HFF-Myc (cell line): ENCODE results near the gene PAN2.

Source experiments
- DNase-seq: peaks from one replicate; pipeline ENCODE4 v3.0.0-alpha.2; 2011; ENCODE audit warnings: low read depth; ENCODE audit errors: extremely low read depth
- H3K4me3 ChIP-seq: replicated peaks from 2 replicates; pipeline ENCODE4 v1.5.1; 2011; ENCODE audit warnings: low read depth, mild to moderate bottlenecking, control low read depth, low read length
- TF ChIP-seq, protein P1 (sequence below): IDR thresholded peaks from 2 replicates; pipeline ENCODE4 v1.5.1; 2012; ENCODE audit warnings: mild to moderate bottlenecking, low read depth, low read length, control low read depth; ENCODE audit errors: missing control alignments

Gene PAN2

GRCh38 chr12:56266693-56267442 is 66.9 kb downstream of the PAN2 start, which contains the start of gene COQ10A:
TSS of gene COQ10A (plus strand) at chr12:56266942. CDS start at chr12:56267119, 177 bp downstream.
- H3K4me3 ChIP-seq, result peak within 1 kb of the TSS; percentile 56

More at GRCh38 chr12:56266693-56267442, 66.9 kb downstream of the PAN2 start, which contains the start of gene COQ10A:
- TF ChIP-seq, protein P1, sequence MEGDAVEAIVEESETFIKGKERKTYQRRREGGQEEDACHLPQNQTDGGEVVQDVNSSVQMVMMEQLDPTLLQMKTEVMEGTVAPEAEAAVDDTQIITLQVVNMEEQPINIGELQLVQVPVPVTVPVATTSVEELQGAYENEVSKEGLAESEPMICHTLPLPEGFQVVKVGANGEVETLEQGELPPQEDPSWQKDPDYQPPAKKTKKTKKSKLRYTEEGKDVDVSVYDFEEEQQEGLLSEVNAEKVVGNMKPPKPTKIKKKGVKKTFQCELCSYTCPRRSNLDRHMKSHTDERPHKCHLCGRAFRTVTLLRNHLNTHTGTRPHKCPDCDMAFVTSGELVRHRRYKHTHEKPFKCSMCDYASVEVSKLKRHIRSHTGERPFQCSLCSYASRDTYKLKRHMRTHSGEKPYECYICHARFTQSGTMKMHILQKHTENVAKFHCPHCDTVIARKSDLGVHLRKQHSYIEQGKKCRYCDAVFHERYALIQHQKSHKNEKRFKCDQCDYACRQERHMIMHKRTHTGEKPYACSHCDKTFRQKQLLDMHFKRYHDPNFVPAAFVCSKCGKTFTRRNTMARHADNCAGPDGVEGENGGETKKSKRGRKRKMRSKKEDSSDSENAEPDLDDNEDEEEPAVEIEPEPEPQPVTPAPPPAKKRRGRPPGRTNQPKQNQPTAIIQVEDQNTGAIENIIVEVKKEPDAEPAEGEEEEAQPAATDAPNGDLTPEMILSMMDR, result peak; percentile 66
- DNase-seq, result peak; percentile 59
